Activated CD4-positive, alpha-beta T cell treated with anti-CD3 and anti-CD28 coated beads, Interleukin-10, Interleukin-2, amounts not matched to agents 100 ng/mL and 50 ng/mL, durations not matched to agents 16 hours and 8 hours (primary cell): ENCODE measurements around the gene NRXN2.

Source experiments
- DNase-seq: peaks from one replicate; pipeline ENCODE4 v3.0.0-alpha.2; 2020

NRXN2 gene

GRCh38 chr11:64742889-64743590 is 20.0 kb upstream of the NRXN2 start:
- DNase-seq, result peak; percentile 75

- peak; percentile 27 for DNase-seq
Measured at GRCh38 chr11:64742087-64742888, 19.3 kb upstream of the NRXN2 start.

- DNase-seq, result no peak
Measured at GRCh38 chr11:64741375-64742086, 18.5 kb upstream of the NRXN2 start.

- no peak for DNase-seq
Measured at GRCh38 chr11:64739871-64740270, 16.9 kb upstream of the NRXN2 start.

- DNase-seq, result no peak
Measured at GRCh38 chr11:64736654-64737053, 13.7 kb upstream of the NRXN2 start.

- DNase-seq, result no peak
Measured at GRCh38 chr11:64735725-64736259, 12.8 kb upstream of the NRXN2 start.

GRCh38 chr11:64734811-64735724 is 12.1 kb upstream of the NRXN2 start:
- DNase-seq, result no peak

GRCh38 chr11:64731601-64732000 is 8.6 kb upstream of the NRXN2 start:
- no peak for DNase-seq

GRCh38 chr11:64729851-64730382 is 6.9 kb upstream of the NRXN2 start:
- no peak for DNase-seq

GRCh38 chr11:64728757-64729365 is 5.9 kb upstream of the NRXN2 start:
- no peak for DNase-seq

- DNase-seq, result no peak
Measured at GRCh38 chr11:64726867-64727530, 4.0 kb upstream of the NRXN2 start.

- no peak for DNase-seq
Measured at GRCh38 chr11:64726211-64726641, 3.2 kb upstream of the NRXN2 start.

- no peak for DNase-seq
Measured at GRCh38 chr11:64724863-64725532, 2.0 kb upstream of the NRXN2 start.

- no peak for DNase-seq
Measured at GRCh38 chr11:64723907-64724862, 1.2 kb upstream of the NRXN2 start.

GRCh38 chr11:64722141-64723065 is 594 bp downstream of the NRXN2 start:
- DNase-seq, result no peak

GRCh38 chr11:64721359-64721699 is 1.7 kb downstream of the NRXN2 start:
- DNase-seq, result no peak

GRCh38 chr11:64720640-64721358 is 2.2 kb downstream of the NRXN2 start:
- DNase-seq, result no peak
